SK-N-SH (cell line): ENCODE measurements around the gene RPH3AL. TPM values are rescaled to one million over a fixed set of nuclear protein-coding genes. Genes with fewer than 3 reads are reported as not detected.

Experiments used
- CTCF ChIA-PET: fragments of 300-600, 350-600 bp; formaldehyde crosslinking; extraction: SDS; loops from one replicate; lab custom pipeline; 2021; lab: Yijun Ruan, JAX
- POLR2A ChIA-PET: fragments of 350-600 bp; sonication (Branson Sonifier 250); formaldehyde crosslinking; extraction: SDS; loops from one replicate; lab custom pipeline; 2020; ENCODE audit warnings: antibody characterized with exemption, inconsistent platforms; lab: Yijun Ruan, JAX
- DNase-seq: peaks from one replicate; pipeline ENCODE4 v3.0.0; 2012
- H2AFZ ChIP-seq: fragments of 200-600 bp; sonication (generic); 2 replicates; pipeline ENCODE4 v1.8.1; 2016; ENCODE audit warnings: antibody characterized with exemption, mild to moderate bottlenecking, low read depth
- H3F3A ChIP-seq: fragments of 200-600 bp; sonication (generic); replicated peaks from 2 replicates; pipeline ENCODE3; 2016; ENCODE audit warnings: antibody characterized with exemption, mild to moderate bottlenecking; ENCODE audit not compliant: insufficient read depth
- H3K27ac ChIP-seq, 2 experiments: fragments of 200-500 bp in 1 of 2; fragments of 200-600 bp in 1 of 2; sonication (Bioruptor generic) in 1 of 2; sonication (generic), shearing (Covaris generic) in 1 of 2; 2 replicates each; pipeline versions ENCODE4 v1.5.1 to v1.6.1; 2014 to 2016; ENCODE audit warnings: low read depth in 2 of 2, inconsistent platforms in 1 of 2, low read length in 1 of 2, mild to moderate bottlenecking in 1 of 2, mixed read lengths in 1 of 2
- H3K27me3 ChIP-seq: fragments of 200-600 bp; sonication (generic), shearing (Covaris generic); 2 replicates; pipeline ENCODE4 v1.6.1; 2016; ENCODE audit warnings: mixed run types; ENCODE audit not compliant: insufficient read depth
- H3K36me3 ChIP-seq, 2 experiments: fragments of 200-500 bp in 1 of 2; fragments of 200-600 bp in 1 of 2; sonication (Bioruptor generic) in 1 of 2; sonication (generic) in 1 of 2; replicated peaks in 1 of 2; 2 replicates each; pipeline versions ENCODE3 to v1.5.1; 2014 to 2016; ENCODE audit warnings: low read length in 1 of 2, mild to moderate bottlenecking in 1 of 2; ENCODE audit not compliant: insufficient read depth in 2 of 2, control insufficient read depth in 1 of 2
- H3K4me1 ChIP-seq, 2 experiments: fragments of 200-500 bp in 1 of 2; fragments of 200-600 bp in 1 of 2; sonication (Bioruptor generic) in 1 of 2; sonication (generic), shearing (Covaris generic) in 1 of 2; 2 replicates each; pipeline versions ENCODE4 v1.5.1 to v1.6.1; 2014 to 2016; ENCODE audit warnings: low read depth in 1 of 2, low read length in 1 of 2, mixed run types in 1 of 2; ENCODE audit not compliant: insufficient read depth in 2 of 2, control insufficient read depth in 1 of 2
- H3K4me2 ChIP-seq: fragments of 200-600 bp; sonication (generic), shearing (Covaris generic); 2 replicates; pipeline ENCODE4 v1.6.1; 2017; ENCODE audit warnings: mixed run types
- H3K4me3 ChIP-seq, 2 experiments: fragments of 200-500 bp in 1 of 2; fragments of 200-600 bp in 1 of 2; sonication (Bioruptor generic) in 1 of 2; sonication (generic), shearing (Covaris generic) in 1 of 2; 2 replicates each; pipeline versions ENCODE4 v1.5.1 to v1.8.1; 2014 to 2016; ENCODE audit warnings: low read depth in 2 of 2, inconsistent platforms in 1 of 2, low read length in 1 of 2, mild to moderate bottlenecking in 1 of 2, mixed read lengths in 1 of 2, moderate library complexity in 1 of 2
- H3K79me2 ChIP-seq: fragments of 200-600 bp; sonication (generic); 2 replicates; pipeline ENCODE4 v1.8.1; 2017; ENCODE audit warnings: mild to moderate bottlenecking; ENCODE audit not compliant: insufficient read depth
- H3K9ac ChIP-seq: fragments of 200-600 bp; sonication (generic); 2 replicates; pipeline ENCODE4 v1.6.1; 2017; ENCODE audit warnings: mixed run types
- H3K9me2 ChIP-seq: fragments of 200-600 bp; sonication (generic); 2 replicates; pipeline ENCODE4 v1.6.1; 2017; ENCODE audit warnings: mixed run types
- H3K9me3 ChIP-seq: fragments of 200-600 bp; sonication (generic); 2 replicates; pipeline ENCODE4 v1.6.1; 2017; ENCODE audit warnings: mixed run types, mild to moderate bottlenecking, moderate library complexity
- H4K20me1 ChIP-seq: fragments of 200-600 bp; sonication (generic); 2 replicates; pipeline ENCODE4 v1.6.1; 2017; ENCODE audit warnings: mild to moderate bottlenecking, mixed run types; ENCODE audit not compliant: insufficient read depth
- CHD2 ChIP-seq: fragments of 150-350 bp; IDR thresholded peaks from 2 replicates; pipeline ENCODE4 v1.6.1; 2018; ENCODE audit warnings: low read length; ENCODE audit not compliant: partially characterized antibody
- EP300 ChIP-seq, 2 experiments: IDR thresholded peaks; 2 replicates each; pipeline versions ENCODE4 v1.4.0 to v1.6.1; 2012; ENCODE audit warnings: borderline replicate concordance in 1 of 2, low read depth in 1 of 2, low read length in 1 of 2
- FOXM1 ChIP-seq: IDR thresholded peaks from 2 replicates; pipeline ENCODE4 v1.4.0; 2012; ENCODE audit warnings: low read depth, mild to moderate bottlenecking
- GATA2 ChIP-seq: sonication (generic); formaldehyde crosslinking; IDR thresholded peaks from 2 replicates; pipeline ENCODE4 v1.5.0; 2020; ENCODE audit warnings: mild to moderate bottlenecking, missing genetic modification reagents
- IRF3 ChIP-seq: fragments of 150-350 bp; IDR thresholded peaks from 2 replicates; pipeline ENCODE4 v1.6.1; 2016; ENCODE audit warnings: mild to moderate bottlenecking, low read depth, low read length
- JUND ChIP-seq: IDR thresholded peaks from 2 replicates; pipeline ENCODE4 v1.4.0; 2012
- NRF1 ChIP-seq: IDR thresholded peaks from 2 replicates; pipeline ENCODE4 v1.6.1; 2012; ENCODE audit warnings: low read depth, mild to moderate bottlenecking, low read length
- RAD21 ChIP-seq: IDR thresholded peaks from 2 replicates; pipeline ENCODE4 v1.6.1; 2012; ENCODE audit warnings: mild to moderate bottlenecking, low read length
- RFX5 ChIP-seq: IDR thresholded peaks from 2 replicates; pipeline ENCODE4 v1.6.1; 2012; ENCODE audit warnings: mild to moderate bottlenecking, improper control_type of control experiment, low read length
- TCF12 ChIP-seq: IDR thresholded peaks from 2 replicates; pipeline ENCODE4 v1.4.0; 2012
- TEAD4 ChIP-seq: IDR thresholded peaks from 2 replicates; pipeline ENCODE4 v1.4.0; 2012; ENCODE audit warnings: mild to moderate bottlenecking, borderline replicate concordance; ENCODE audit not compliant: insufficient read depth
- YY1 ChIP-seq: IDR thresholded peaks from 2 replicates; pipeline ENCODE4 v1.4.0; 2012; ENCODE audit warnings: low read depth, mild to moderate bottlenecking
- WGBS: methylation state at CpG from one replicate; pipeline ENCODE4 v1.1.6; 2017; ENCODE audit warnings: low lambda C conversion rate; 5-methylcytosine and 5-hydroxymethylcytosine counted together
- polyA plus RNA-seq, 3 experiments: library from polyadenylated mRNA; depleted of rRNA; stranded (reverse); fragments of >200 nt; gene quantifications; 2 replicates each; pipeline ENCODE4 v1.2.3, GENCODE V29; 2012
- TF ChIP-seq, protein P1 (sequence below): IDR thresholded peaks from 2 replicates; pipeline ENCODE4 v1.6.1; 2012; ENCODE audit warnings: mild to moderate bottlenecking, low read depth, low read length, moderate library complexity
- TF ChIP-seq, protein P2 (sequence below): IDR thresholded peaks from 2 replicates; pipeline ENCODE4 v1.4.0; 2012; ENCODE audit warnings: low read depth, borderline replicate concordance
- TF ChIP-seq, protein P3 (sequence below): fragments of 200-600 bp; sonication (generic); IDR thresholded peaks from 2 replicates; pipeline ENCODE4 v1.6.1; 2017; ENCODE audit warnings: antibody characterized with exemption, mild to moderate bottlenecking, moderate library complexity

Gene RPH3AL
- polyA plus RNA-seq, 1 of the 3 experiments (the other 2 are of a cell fraction), result 2.9 TPM

GRCh38 chr17:360092-360750 is 7.6 kb upstream of the RPH3AL start:
- Histone ChIP-seq H3F3A (no peaks in the 10 kb centered on the region), H3K27me3 (no peaks in the 10 kb centered on the region), H3K9ac (no peak overlapping the region), H3K4me3 (no peak overlapping the region), H2AFZ (no peak overlapping the region), H3K36me3 (no peaks in the 10 kb centered on the region), H3K79me2 (no peaks in the 10 kb centered on the region), H3K4me2 (no peak overlapping the region), H3K9me3 (no peaks in the 10 kb centered on the region), H3K9me2 (no peaks in the 10 kb centered on the region), H4K20me1 (no peaks in the 10 kb centered on the region), H3K27ac (no peak overlapping the region), H3K4me1 (no peaks in the 10 kb centered on the region; a peak in 1 of 4 replicates)
- 79% methylated on average over 19 of the region's 23 CpGs for WGBS
- CTCF ChIA-PET, result no interaction called here
- TF ChIP-seq GATA2 (CRISPR knock-in tag) (no peak), TEAD4 (no peak), NRF1 (no peak), YY1 (no peak), JUND (no peak), CHD2 (no peak), RFX5 (no peak), IRF3 (no peak), FOXM1 (no peak), EP300 (IDR thresholded peaks at IDR 0.05; ENCODE audit: borderline replicate concordance in 1 of 2, low read depth in 1 of 2, low read length in 1 of 2) (no peak), TCF12 (no peak), RAD21 (no peak)
- TF ChIP-seq, protein P1, sequence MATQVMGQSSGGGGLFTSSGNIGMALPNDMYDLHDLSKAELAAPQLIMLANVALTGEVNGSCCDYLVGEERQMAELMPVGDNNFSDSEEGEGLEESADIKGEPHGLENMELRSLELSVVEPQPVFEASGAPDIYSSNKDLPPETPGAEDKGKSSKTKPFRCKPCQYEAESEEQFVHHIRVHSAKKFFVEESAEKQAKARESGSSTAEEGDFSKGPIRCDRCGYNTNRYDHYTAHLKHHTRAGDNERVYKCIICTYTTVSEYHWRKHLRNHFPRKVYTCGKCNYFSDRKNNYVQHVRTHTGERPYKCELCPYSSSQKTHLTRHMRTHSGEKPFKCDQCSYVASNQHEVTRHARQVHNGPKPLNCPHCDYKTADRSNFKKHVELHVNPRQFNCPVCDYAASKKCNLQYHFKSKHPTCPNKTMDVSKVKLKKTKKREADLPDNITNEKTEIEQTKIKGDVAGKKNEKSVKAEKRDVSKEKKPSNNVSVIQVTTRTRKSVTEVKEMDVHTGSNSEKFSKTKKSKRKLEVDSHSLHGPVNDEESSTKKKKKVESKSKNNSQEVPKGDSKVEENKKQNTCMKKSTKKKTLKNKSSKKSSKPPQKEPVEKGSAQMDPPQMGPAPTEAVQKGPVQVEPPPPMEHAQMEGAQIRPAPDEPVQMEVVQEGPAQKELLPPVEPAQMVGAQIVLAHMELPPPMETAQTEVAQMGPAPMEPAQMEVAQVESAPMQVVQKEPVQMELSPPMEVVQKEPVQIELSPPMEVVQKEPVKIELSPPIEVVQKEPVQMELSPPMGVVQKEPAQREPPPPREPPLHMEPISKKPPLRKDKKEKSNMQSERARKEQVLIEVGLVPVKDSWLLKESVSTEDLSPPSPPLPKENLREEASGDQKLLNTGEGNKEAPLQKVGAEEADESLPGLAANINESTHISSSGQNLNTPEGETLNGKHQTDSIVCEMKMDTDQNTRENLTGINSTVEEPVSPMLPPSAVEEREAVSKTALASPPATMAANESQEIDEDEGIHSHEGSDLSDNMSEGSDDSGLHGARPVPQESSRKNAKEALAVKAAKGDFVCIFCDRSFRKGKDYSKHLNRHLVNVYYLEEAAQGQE, result no peak
- TF ChIP-seq, protein P2, sequence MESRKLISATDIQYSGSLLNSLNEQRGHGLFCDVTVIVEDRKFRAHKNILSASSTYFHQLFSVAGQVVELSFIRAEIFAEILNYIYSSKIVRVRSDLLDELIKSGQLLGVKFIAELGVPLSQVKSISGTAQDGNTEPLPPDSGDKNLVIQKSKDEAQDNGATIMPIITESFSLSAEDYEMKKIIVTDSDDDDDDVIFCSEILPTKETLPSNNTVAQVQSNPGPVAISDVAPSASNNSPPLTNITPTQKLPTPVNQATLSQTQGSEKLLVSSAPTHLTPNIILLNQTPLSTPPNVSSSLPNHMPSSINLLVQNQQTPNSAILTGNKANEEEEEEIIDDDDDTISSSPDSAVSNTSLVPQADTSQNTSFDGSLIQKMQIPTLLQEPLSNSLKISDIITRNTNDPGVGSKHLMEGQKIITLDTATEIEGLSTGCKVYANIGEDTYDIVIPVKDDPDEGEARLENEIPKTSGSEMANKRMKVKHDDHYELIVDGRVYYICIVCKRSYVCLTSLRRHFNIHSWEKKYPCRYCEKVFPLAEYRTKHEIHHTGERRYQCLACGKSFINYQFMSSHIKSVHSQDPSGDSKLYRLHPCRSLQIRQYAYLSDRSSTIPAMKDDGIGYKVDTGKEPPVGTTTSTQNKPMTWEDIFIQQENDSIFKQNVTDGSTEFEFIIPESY, result no peak
- TF ChIP-seq, protein P3, sequence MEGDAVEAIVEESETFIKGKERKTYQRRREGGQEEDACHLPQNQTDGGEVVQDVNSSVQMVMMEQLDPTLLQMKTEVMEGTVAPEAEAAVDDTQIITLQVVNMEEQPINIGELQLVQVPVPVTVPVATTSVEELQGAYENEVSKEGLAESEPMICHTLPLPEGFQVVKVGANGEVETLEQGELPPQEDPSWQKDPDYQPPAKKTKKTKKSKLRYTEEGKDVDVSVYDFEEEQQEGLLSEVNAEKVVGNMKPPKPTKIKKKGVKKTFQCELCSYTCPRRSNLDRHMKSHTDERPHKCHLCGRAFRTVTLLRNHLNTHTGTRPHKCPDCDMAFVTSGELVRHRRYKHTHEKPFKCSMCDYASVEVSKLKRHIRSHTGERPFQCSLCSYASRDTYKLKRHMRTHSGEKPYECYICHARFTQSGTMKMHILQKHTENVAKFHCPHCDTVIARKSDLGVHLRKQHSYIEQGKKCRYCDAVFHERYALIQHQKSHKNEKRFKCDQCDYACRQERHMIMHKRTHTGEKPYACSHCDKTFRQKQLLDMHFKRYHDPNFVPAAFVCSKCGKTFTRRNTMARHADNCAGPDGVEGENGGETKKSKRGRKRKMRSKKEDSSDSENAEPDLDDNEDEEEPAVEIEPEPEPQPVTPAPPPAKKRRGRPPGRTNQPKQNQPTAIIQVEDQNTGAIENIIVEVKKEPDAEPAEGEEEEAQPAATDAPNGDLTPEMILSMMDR, result no peak
- no peak for DNase-seq
- POLR2A ChIA-PET, result no interaction called here
